ENCODE data around the gene RAB3B. TPM values are rescaled to one million over a fixed set of nuclear protein-coding genes. Genes with fewer than 3 reads are reported as not detected.
"Not testable (repeated sequence)": the region's sequence is repeated elsewhere in the genome, so short reads cannot be mapped to it uniquely, and the experiment has no call there.

RAB3B gene
- 15.3 TPM for polyA plus RNA-seq (2013, experiment 1 of 2)
- 17.6 TPM for polyA plus RNA-seq (2013, experiment 2 of 2)

GRCh38 chr1:51990478-51990965 lies at the start of gene RAB3B:
TSS of gene RAB3B (minus strand) at chr1:51990700. CDS start at chr1:51977117, 13,583 bp downstream.
- Histone ChIP-seq H3K27me3 (ENCODE audit: insufficient read depth, low read length) (0 out of 2 replicates have a peak, but pooled peaks cover 2% of the 10 kb centered on the region), H3K4me3 (ENCODE audit: low read length) (peak within 1 kb of the TSS; percentile 69), H3K36me3 (ENCODE audit: insufficient read depth, low read length) (0 out of 2 replicates have a peak, but pooled peaks cover 3% of the 10 kb centered on the region), H3K27ac (ENCODE audit: low read depth, low read length) (peak within 1 kb of the TSS; percentile 69; the same call in 1 of the 2 replicates), H3K9me3 (ENCODE audit: insufficient read depth, low read depth, low read length) (no peaks in the 10 kb centered on the region), H3K9ac (ENCODE audit: low read depth, low read length) (peak within 1 kb of the TSS; percentile 70), H3K4me1 (ENCODE audit: insufficient read depth, low read length) (no peaks in the 10 kb centered on the region; the same call in 1 of the 2 replicates)
- under 1% methylated on average over 46 of the region's 46 CpGs for WGBS

- 90% methylated on average over 1 of the region's 1 CpG for WGBS
Measured at GRCh38 chr1:52037909-52038308, 47.4 kb upstream of the RAB3B start.

GRCh38 chr1:52037402-52037814 lies 46.9 kb upstream of the RAB3B start:
- Histone ChIP-seq H3K4me1 (ENCODE audit: insufficient read depth, low read length) (peaks cover 2% of the 10 kb centered on the region; the same call in 1 of the 2 replicates), H3K9ac (ENCODE audit: low read depth, low read length) (no peak overlapping the region), H3K36me3 (ENCODE audit: insufficient read depth, low read length) (peaks cover 54% of the 10 kb centered on the region), H3K27me3 (ENCODE audit: insufficient read depth, low read length) (no peaks in the 10 kb centered on the region), H3K4me3 (ENCODE audit: low read length) (no peak overlapping the region), H3K27ac (ENCODE audit: low read depth, low read length) (no peak overlapping the region), H3K9me3 (ENCODE audit: insufficient read depth, low read depth, low read length) (no peaks in the 10 kb centered on the region)
- 96% methylated on average over 5 of the region's 5 CpGs for WGBS

More at GRCh38 chr1:52037909-52038308, 47.4 kb upstream of the RAB3B start:
- no peak overlapping the region for H3K4me3 ChIP-seq (ENCODE audit: low read length)
- H3K36me3 ChIP-seq (ENCODE audit: insufficient read depth, low read length), result peaks cover 52% of the 10 kb centered on the region
- no peaks in the 10 kb centered on the region for H3K9me3 ChIP-seq (ENCODE audit: insufficient read depth, low read depth, low read length)
- no peaks in the 10 kb centered on the region for H3K27me3 ChIP-seq (ENCODE audit: insufficient read depth, low read length)
- H3K9ac ChIP-seq (ENCODE audit: low read depth, low read length), result no peak overlapping the region
- H3K4me1 ChIP-seq (ENCODE audit: insufficient read depth, low read length), result no peaks in the 10 kb centered on the region
- no peak overlapping the region for H3K27ac ChIP-seq (ENCODE audit: low read depth, low read length)

- H3K27ac ChIP-seq (ENCODE audit: low read depth, low read length), result no peak overlapping the region
- H3K4me1 ChIP-seq (ENCODE audit: insufficient read depth, low read length), result peaks cover 11% of the 10 kb centered on the region; the same call in 1 of the 2 replicates
- H3K27me3 ChIP-seq (ENCODE audit: insufficient read depth, low read length), result no peaks in the 10 kb centered on the region
- H3K4me3 ChIP-seq (ENCODE audit: low read length), result peak overlapping the region; percentile 84
- peaks cover 34% of the 10 kb centered on the region for H3K36me3 ChIP-seq (ENCODE audit: insufficient read depth, low read length)
- no peak overlapping the region for H3K9ac ChIP-seq (ENCODE audit: low read depth, low read length)
- H3K9me3 ChIP-seq (ENCODE audit: insufficient read depth, low read depth, low read length), result no peaks in the 10 kb centered on the region
- WGBS, result 100% methylated on average over 1 of the region's 2 CpGs
Measured at GRCh38 chr1:52034050-52034384, 43.5 kb upstream of the RAB3B start.

GRCh38 chr1:52033190-52034049 lies 42.9 kb upstream of the RAB3B start, which contains the start of gene KTI12:
TSS of gene KTI12 (minus strand) at chr1:52033810. CDS start at chr1:52033761, 49 bp downstream.
- H3K4me1 ChIP-seq (ENCODE audit: insufficient read depth, low read length), result peaks cover 11% of the 10 kb centered on the region; the same call in 1 of the 2 replicates
- peak within 1 kb of the TSS; percentile 63 for H3K27ac ChIP-seq (ENCODE audit: low read depth, low read length)
- no peaks in the 10 kb centered on the region for H3K27me3 ChIP-seq (ENCODE audit: insufficient read depth, low read length)
- peaks cover 30% of the 10 kb centered on the region for H3K36me3 ChIP-seq (ENCODE audit: insufficient read depth, low read length)
- H3K9me3 ChIP-seq (ENCODE audit: insufficient read depth, low read depth, low read length), result no peaks in the 10 kb centered on the region
- H3K4me3 ChIP-seq (ENCODE audit: low read length), result peak within 1 kb of the TSS; percentile 84
- H3K9ac ChIP-seq (ENCODE audit: low read depth, low read length), result peak within 1 kb of the TSS; percentile 85
- WGBS, result 3% methylated on average over 78 of the region's 78 CpGs

GRCh38 chr1:52032785-52033131 lies 42.3 kb upstream of the RAB3B start:
- Histone ChIP-seq H3K4me3 (ENCODE audit: low read length) (peak overlapping the region; percentile 84), H3K4me1 (ENCODE audit: insufficient read depth, low read length) (peaks cover 11% of the 10 kb centered on the region; the same call in 1 of the 2 replicates), H3K27me3 (ENCODE audit: insufficient read depth, low read length) (no peaks in the 10 kb centered on the region), H3K36me3 (ENCODE audit: insufficient read depth, low read length) (peaks cover 30% of the 10 kb centered on the region), H3K9ac (ENCODE audit: low read depth, low read length) (peak overlapping the region; percentile 85), H3K9me3 (ENCODE audit: insufficient read depth, low read depth, low read length) (no peaks in the 10 kb centered on the region), H3K27ac (ENCODE audit: low read depth, low read length) (peak overlapping the region; percentile 63)
- WGBS, result 10% methylated on average over 24 of the region's 24 CpGs

- 61% methylated on average over 5 of the region's 5 CpGs for WGBS
- no peaks in the 10 kb centered on the region for H3K9me3 ChIP-seq (ENCODE audit: insufficient read depth, low read depth, low read length)
Measured at GRCh38 chr1:52032124-52032784, 41.8 kb upstream of the RAB3B start.

GRCh38 chr1:52028839-52029238 lies 38.3 kb upstream of the RAB3B start:
- H3K9ac ChIP-seq (ENCODE audit: low read depth, low read length); H3K4me3 ChIP-seq (ENCODE audit: low read length); H3K9me3 ChIP-seq (ENCODE audit: insufficient read depth, low read depth, low read length); H3K27me3 ChIP-seq (ENCODE audit: insufficient read depth, low read length); H3K27ac ChIP-seq (ENCODE audit: low read depth, low read length): not testable (repeated sequence)
- WGBS, result 95% methylated on average over 4 of the region's 5 CpGs
- Histone ChIP-seq H3K4me1 (ENCODE audit: insufficient read depth, low read length) (peaks cover 11% of the 10 kb centered on the region; the same call in 1 of the 2 replicates), H3K36me3 (ENCODE audit: insufficient read depth, low read length) (peaks cover 46% of the 10 kb centered on the region)

More at GRCh38 chr1:52032124-52032784, 41.8 kb upstream of the RAB3B start:
- no peaks in the 10 kb centered on the region for H3K27me3 ChIP-seq (ENCODE audit: insufficient read depth, low read length)
- H3K36me3 ChIP-seq (ENCODE audit: insufficient read depth, low read length), result peaks cover 30% of the 10 kb centered on the region
- no peak overlapping the region for H3K27ac ChIP-seq (ENCODE audit: low read depth, low read length)
- H3K4me3 ChIP-seq (ENCODE audit: low read length), result peak overlapping the region; percentile 84
- H3K4me1 ChIP-seq (ENCODE audit: insufficient read depth, low read length), result peaks cover 11% of the 10 kb centered on the region; the same call in 1 of the 2 replicates
- H3K9ac ChIP-seq (ENCODE audit: low read depth, low read length), result peak overlapping the region; percentile 85

GRCh38 chr1:52028328-52028727 lies 37.8 kb upstream of the RAB3B start:
- H3K4me3 ChIP-seq (ENCODE audit: low read length), result no peak overlapping the region
- peaks cover 51% of the 10 kb centered on the region for H3K36me3 ChIP-seq (ENCODE audit: insufficient read depth, low read length)
- H3K27me3 ChIP-seq (ENCODE audit: insufficient read depth, low read length), result no peaks in the 10 kb centered on the region
- H3K9me3 ChIP-seq (ENCODE audit: insufficient read depth, low read depth, low read length), result no peaks in the 10 kb centered on the region
- H3K27ac ChIP-seq (ENCODE audit: low read depth, low read length), result no peak overlapping the region
- no peak overlapping the region for H3K9ac ChIP-seq (ENCODE audit: low read depth, low read length)
- WGBS, result 90% methylated on average over 1 of the region's 1 CpG
- H3K4me1 ChIP-seq (ENCODE audit: insufficient read depth, low read length), result peaks cover 11% of the 10 kb centered on the region; the same call in 1 of the 2 replicates

GRCh38 chr1:52026278-52026677 lies 35.8 kb upstream of the RAB3B start:
- peaks cover 64% of the 10 kb centered on the region for H3K36me3 ChIP-seq (ENCODE audit: insufficient read depth, low read length)

GRCh38 chr1:52022133-52022532 lies 31.6 kb upstream of the RAB3B start:
- H3K27ac ChIP-seq (ENCODE audit: low read depth, low read length), result no peak overlapping the region
- no peaks in the 10 kb centered on the region for H3K9me3 ChIP-seq (ENCODE audit: insufficient read depth, low read depth, low read length)
- peaks cover 68% of the 10 kb centered on the region for H3K36me3 ChIP-seq (ENCODE audit: insufficient read depth, low read length)
- H3K9ac ChIP-seq (ENCODE audit: low read depth, low read length), result no peak overlapping the region
- no peaks in the 10 kb centered on the region for H3K27me3 ChIP-seq (ENCODE audit: insufficient read depth, low read length)
- H3K4me1 ChIP-seq (ENCODE audit: insufficient read depth, low read length), result no peaks in the 10 kb centered on the region
- H3K4me3 ChIP-seq (ENCODE audit: low read length), result no peak overlapping the region
- 94% methylated on average over 2 of the region's 2 CpGs for WGBS

More at GRCh38 chr1:52026278-52026677, 35.8 kb upstream of the RAB3B start:
- WGBS, result 99% methylated on average over 2 of the region's 2 CpGs
- Histone ChIP-seq H3K27ac (ENCODE audit: low read depth, low read length) (no peak overlapping the region), H3K4me3 (ENCODE audit: low read length) (no peak overlapping the region), H3K27me3 (ENCODE audit: insufficient read depth, low read length) (no peaks in the 10 kb centered on the region), H3K9me3 (ENCODE audit: insufficient read depth, low read depth, low read length) (no peaks in the 10 kb centered on the region), H3K4me1 (ENCODE audit: insufficient read depth, low read length) (no peaks in the 10 kb centered on the region), H3K9ac (ENCODE audit: low read depth, low read length) (no peak overlapping the region)
